Activated CD8-positive, alpha-beta memory T cell treated with anti-CD3 and anti-CD28 coated beads, Interleukin-2, amount 50 U/mL, for 1 hour (primary cell): Measurements from ENCODE around the gene YLPM1.

Experiments used
- DNase-seq: peaks from one replicate; pipeline ENCODE4 v3.0.0-alpha.2; 2020; ENCODE audit errors: extremely low read depth

The YLPM1 gene

DNA sequence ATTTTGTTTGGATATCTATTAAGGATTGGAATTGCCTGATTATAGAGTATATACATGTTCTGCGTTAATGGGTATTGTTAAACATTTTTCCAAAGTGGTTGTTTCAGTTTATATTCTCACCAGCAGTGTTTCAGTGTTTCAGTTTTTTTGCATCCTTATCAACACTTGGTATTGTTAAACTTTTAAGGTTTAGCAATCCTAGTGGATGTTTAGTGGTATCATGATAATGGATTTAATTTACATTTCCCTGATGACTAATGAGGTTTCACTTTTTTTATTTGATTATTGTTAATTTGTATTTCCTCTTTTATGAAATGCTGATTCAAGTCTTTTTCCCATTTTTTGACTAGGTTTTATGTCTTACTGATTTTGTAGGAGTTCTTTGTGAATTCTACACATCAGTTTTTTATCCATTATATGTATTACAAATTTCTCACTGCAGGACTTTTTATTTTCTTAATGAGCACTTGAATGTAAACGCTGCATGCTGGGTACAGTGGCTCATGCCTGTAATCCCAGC lies 23.7 kb downstream of the YLPM1 start:
- no peak for DNase-seq

- DNase-seq, result no peak
These were observed 29.3 kb downstream of the YLPM1 start for GRCh38 chr14:74792249-74793039.

DNA sequence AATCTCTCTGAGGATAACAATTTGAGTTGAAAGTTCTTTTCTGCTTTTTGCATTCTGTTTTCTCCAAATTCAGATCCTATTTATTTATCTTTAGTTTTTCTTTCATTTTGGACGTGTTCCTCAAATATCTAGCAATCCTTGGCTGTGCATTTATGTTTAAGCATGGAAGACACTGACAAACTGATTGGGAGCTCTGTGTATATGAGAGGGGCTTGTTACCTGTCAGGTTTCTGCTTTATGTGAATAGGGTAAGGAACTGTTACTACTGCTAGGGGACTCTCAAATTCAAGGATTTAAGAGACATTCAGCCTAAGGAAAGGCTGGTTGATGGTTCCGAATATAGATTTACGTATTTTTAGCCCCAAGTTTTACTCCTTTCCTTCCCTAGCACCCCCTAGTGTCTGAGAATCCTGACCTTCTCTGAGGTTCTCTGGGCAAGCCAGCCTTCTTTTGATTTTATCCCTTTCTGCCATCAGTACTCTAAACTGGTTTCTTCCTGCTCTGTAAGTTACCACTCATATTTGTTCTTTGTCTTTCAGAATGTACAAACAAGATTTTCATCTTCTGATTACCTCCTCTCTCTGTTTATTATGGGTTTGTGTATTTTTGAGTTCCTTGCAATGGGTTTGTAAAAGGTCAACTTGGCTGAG lies 30.5 kb downstream of the YLPM1 start:
- no peak for DNase-seq

DNA sequence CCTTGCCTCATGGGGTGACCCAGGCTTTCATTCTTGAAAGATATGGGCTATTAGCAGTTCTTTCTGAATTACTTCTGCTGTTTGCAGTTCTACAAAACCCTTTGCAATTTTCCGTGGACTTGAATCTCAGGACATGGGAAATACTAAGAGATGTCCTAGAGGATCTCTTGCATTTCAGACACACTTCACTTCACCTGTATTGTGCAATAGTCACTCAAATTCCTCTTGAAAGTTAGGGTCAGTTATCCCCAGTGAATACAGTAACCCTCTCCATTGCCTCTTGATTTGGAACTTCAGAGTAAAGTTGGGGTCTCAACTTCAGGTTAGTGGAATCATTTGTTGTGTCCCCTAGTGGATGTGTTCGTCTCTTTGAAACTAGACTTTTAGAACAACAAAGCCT lies 31.8 kb downstream of the YLPM1 start:
- no peak for DNase-seq

DNA sequence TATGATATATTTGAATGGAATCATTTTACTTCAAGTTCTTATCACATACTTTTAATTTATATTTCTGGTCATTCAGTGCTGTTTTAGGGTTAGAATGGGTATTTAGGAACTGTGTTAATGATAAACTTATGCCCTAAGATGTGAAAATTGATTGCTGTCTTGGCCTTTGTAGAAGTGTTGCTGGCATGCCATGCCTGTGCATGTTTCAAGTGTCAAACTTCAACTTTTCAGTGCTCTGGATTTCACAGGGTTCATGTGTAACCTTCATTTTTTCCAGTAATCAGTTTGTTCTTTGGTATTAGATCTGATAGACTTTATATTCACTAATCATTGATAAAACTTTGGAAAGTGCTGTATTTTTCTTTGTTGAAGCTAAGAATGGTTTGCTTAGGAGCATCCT lies 36.6 kb downstream of the YLPM1 start:
- DNase-seq, result no peak

DNA sequence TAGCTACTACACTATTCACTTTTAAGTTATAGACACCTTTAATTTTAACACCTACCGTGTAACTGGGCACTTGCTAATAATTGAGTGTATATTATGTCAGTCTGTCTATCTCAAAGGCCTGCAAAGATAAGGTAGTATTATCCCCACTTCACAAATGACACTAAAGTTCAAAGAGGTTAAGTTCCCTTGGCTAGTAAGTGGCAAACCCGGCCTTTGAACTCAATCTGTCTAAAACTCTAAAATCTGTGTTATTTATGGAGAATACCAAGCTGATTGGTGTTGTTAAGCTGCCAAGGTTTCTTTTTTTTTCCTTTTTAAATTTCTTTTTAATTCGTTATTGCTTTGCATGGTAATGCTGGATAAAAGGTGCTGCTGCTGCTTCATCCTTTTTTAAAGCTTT lies 37.7 kb downstream of the YLPM1 start:
- no peak for DNase-seq

- no peak for DNase-seq
These were observed 38.3 kb downstream of the YLPM1 start for GRCh38 chr14:74801396-74801795.

- no peak for DNase-seq
These were observed 41.2 kb downstream of the YLPM1 start for GRCh38 chr14:74804219-74804825.

DNA sequence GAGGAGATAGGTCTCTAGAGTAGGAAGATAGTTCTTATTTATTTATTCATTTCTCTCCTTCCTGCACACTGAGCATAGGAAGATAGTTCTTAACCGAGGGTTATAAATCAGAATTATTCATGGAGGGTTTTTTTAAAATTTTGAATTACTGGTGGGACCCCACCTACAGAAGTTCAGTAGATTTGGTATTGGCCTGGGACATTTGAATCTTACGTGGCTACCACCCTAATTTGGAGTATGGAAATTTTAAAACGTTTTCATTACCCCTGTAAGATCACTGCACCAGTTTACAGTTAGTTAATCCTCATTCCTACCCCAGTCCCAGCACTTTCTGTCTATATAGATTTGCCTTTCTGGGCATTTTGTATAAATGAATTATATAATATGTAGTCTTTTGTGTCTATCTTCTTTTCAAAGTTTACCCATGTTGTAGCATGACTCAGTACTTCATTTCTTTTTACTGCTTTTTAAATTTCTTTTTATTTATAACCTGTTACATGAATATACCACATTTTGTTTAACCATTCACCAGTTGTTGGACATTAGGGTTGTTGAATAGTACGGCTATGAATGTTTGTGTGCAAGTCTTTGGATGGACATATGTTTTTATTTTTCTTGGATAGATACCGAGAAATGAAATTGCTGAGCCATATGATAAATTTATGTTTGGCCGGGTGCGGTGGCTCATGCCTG lies 44.9 kb downstream of the YLPM1 start:
- DNase-seq, result no peak

DNA sequence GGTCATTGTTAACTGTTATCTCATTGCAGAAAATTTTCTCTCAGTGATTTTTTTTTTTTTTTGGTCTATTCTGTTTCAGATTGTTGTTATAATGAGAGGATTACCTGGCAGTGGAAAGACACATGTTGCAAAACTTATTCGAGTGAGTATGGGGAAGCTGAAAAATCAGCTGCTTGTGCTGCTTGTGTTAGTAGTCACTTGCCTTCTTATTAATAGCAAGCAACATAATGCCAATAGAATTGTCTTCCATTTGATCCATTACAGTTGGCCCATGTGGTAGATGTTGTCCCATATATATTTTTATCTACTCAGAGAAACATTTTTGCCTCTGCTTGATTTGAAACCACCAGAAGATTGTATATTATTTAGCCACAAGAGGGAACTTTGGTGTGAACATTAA lies 53.0 kb downstream of the YLPM1 start:
- DNase-seq, result no peak

DNA sequence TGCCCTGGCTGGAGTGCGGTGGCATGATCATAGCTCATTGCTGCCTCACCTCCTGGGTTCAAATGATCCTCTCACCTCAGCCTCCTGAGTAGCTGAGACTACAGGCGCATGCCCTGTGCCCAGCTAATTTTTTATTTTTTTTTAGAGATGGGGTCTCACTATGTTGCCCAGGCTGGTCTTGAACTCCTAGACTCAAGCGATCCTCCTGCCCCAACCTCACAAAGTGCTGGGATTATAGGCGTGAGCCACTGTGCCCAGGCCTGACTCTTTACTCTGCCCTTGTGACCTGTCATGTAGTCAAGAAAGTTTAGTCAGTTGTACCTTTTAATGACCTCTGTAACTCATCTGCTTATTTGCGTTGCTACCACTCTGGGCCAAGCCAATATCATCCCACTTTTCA lies 57.2 kb downstream of the YLPM1 start:
- no peak for DNase-seq

- DNase-seq, result no peak
These were observed 58.3 kb downstream of the YLPM1 start for GRCh38 chr14:74821267-74821915.

- DNase-seq, result no peak
These were observed 61.9 kb downstream of the YLPM1 start for GRCh38 chr14:74824997-74825396.

DNA sequence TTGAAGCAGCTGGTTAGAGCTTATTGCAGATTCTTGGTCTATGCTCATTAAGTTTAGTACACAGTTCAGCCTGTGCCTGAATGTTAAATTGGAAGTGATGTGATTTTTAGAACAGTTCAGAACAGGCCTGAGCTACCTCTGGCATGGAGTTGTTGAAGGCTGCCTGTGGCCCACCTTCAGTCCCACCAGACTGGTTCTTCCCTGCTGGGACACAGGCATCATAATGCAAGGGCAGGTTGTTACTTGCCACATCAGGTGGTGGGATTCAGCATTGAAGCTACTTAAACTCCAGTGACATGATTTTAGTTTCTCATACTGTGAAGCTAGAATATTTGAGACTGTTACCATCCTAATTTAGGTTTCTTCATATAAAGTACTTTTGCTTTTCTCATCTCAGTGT lies 63.5 kb downstream of the YLPM1 start:
- no peak for DNase-seq

GRCh38 chr14:74829251-74829650 lies 66.1 kb downstream of the YLPM1 start:
- no peak for DNase-seq

DNA sequence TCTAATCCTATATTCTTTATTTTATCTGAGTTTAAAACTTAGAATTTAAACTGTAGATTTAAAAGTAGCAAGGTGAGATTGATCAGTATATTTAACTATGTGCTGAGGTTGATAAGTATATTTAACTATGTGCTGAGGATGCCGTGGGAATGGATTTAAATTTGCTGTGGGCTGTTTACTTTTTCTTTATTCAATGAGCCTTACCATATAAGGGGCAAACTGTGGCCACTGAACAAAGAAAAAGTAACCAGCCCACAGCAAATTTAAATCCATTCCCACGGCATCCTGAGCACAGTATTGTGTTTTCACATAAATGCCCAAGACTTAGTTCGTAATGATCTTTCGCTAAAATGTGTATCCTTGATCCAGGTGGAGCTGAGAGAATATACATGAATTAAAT lies 69.7 kb downstream of the YLPM1 start:
- no peak for DNase-seq

DNA sequence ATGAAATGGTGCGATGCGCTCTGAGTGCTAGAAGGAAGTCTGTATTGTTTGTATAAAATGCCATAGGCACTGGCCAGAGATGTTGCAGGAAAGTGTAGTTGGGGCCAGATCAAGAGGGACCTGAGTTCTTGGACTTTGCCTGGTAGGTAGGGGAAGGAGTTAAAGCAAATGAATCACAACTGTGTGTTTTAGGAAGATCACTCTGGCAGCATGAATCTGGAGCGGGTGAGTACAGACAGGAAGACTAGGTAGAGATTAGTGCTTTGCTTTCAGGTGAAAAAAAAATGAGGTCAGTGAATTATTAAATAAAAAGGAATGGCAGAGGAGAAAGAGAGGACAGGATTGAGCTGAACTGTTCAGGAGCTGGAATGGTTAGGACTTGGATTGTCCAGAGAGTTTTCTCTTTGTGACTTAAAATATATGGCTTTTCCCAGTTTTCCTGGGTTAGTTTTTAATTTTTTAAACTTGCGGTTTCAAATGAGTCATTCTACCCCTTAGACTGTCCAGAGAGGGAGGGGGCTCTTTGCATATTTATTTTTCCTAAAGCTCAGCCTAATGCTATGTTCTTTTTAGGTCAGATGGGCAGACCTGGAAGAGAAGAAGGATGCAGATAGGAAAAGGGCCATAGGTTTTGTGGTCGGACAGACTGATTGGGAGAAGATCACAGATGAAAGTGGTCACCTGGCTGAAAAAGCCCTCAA lies 71.7 kb downstream of the YLPM1 start:
- DNase-seq, result no peak

- peak; percentile 3 for DNase-seq
These were observed 72.6 kb downstream of the YLPM1 start for GRCh38 chr14:74835645-74836250.

DNA sequence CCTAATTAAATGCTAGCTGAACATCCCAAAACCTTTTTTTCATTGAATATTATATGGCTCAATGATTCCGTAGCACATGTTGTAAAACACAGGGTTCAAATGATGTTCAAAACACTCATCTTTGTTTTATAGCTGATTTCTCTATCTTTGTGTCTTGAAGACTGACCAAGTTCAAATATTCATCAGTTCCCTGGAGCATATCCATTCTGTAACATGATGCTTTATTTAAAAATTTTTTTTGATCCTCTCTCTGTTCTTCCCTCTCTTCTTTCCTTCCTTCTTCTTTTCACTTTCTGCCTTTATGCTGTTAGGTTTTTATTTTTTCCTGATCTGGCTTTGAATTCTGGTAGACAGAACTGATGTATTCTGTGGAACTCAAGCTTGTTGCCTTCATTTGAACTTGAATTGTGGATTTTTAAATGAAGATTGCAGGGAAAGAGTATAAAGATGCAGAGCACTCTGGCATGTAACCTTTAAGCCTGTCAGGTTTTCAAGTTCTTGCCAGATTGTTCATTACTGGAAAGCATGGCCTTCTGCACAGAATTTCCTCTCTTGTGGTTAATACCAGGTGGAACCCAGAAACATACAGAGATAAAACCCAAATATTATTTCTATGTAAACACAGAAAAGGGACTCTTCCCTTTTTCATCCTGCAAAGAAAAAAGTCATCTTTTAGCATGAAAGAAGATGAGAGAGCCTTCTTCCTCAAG lies 73.3 kb downstream of the YLPM1 start:
- DNase-seq, result no peak

GRCh38 chr14:74838166-74838565 lies 75.0 kb downstream of the YLPM1 start:
- no peak for DNase-seq
